Measurements from ENCODE around the gene MTARC1.

DNA sequence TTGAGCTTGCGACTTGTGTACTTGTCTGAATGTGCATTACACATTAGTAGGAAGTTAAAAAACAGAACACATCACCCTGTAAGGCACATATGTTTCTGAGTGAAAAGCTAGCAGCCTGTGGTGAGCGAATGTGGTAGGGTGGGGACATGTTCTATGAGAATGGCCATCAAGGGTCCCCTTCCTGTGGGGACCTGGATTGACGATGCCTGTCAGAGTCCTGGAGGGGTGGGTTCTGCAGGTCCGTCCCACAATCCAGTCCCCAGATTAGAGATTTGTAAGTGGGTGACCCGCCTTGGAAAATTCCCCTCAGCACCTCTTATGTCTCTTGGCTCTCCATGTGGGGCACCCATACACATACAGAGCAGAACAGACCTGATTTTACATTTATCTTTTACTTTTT lies 40.0 kb downstream of the MTARC1 start:
- TF ChIP-seq, protein P1, sequence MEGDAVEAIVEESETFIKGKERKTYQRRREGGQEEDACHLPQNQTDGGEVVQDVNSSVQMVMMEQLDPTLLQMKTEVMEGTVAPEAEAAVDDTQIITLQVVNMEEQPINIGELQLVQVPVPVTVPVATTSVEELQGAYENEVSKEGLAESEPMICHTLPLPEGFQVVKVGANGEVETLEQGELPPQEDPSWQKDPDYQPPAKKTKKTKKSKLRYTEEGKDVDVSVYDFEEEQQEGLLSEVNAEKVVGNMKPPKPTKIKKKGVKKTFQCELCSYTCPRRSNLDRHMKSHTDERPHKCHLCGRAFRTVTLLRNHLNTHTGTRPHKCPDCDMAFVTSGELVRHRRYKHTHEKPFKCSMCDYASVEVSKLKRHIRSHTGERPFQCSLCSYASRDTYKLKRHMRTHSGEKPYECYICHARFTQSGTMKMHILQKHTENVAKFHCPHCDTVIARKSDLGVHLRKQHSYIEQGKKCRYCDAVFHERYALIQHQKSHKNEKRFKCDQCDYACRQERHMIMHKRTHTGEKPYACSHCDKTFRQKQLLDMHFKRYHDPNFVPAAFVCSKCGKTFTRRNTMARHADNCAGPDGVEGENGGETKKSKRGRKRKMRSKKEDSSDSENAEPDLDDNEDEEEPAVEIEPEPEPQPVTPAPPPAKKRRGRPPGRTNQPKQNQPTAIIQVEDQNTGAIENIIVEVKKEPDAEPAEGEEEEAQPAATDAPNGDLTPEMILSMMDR (IDR thresholded peaks at IDR 0.05), result no peak
- no peak for TF ChIP-seq POLR2AphosphoS5 (IDR thresholded peaks at IDR 0.05)
- TF ChIP-seq POLR2A (IDR thresholded peaks at IDR 0.05), result no peak
